GM12801 (cell line): Measurements from ENCODE around the gene DEAF1.

ENCODE experiments used
- CTCF ChIP-seq: IDR thresholded peaks from one replicate; pipeline ENCODE4 v1.5.1; 2011; ENCODE audit warnings: control low read depth; ENCODE audit not compliant: insufficient read length; ENCODE audit errors: extremely low read depth

Gene DEAF1

GRCh38 chr11:638631-639331 is 56.2 kb downstream of the DEAF1 start:
- no peak for TF ChIP-seq CTCF

GRCh38 chr11:637593-638521 is 57.2 kb downstream of the DEAF1 start:
- no peak for TF ChIP-seq CTCF

GRCh38 chr11:637333-637592 is 57.8 kb downstream of the DEAF1 start:
- TF ChIP-seq CTCF = no peak

GRCh38 chr11:636511-637332 is 58.3 kb downstream of the DEAF1 start, which contains the start of gene DRD4:
DRD4 (plus strand) TSS chr11:637269; CDS start chr11:637305, 36 bp downstream.
- TF ChIP-seq CTCF = no peak

GRCh38 chr11:635945-636510 is 59.0 kb downstream of the DEAF1 start:
- no peak for TF ChIP-seq CTCF

- no peak for TF ChIP-seq CTCF
These were observed 64.2 kb downstream of the DEAF1 start for GRCh38 chr11:630871-631270.

GRCh38 chr11:629237-629583 is 65.8 kb downstream of the DEAF1 start:
- no peak for TF ChIP-seq CTCF
